RWPE2 (cell line): Measurements from ENCODE around the gene ATPAF1.
"Not testable (repeated sequence)": the region's sequence is repeated elsewhere in the genome, so short reads cannot be mapped to it uniquely, and the experiment has no call there.

Experiments
- ATAC-seq: fragments of 200-7000 bp; cut with Tn5 transposase; 3 replicates; pipeline ENCODE4 v1.9.1; 2021; ENCODE audit warnings: low read depth
- DNase-seq: peaks from one replicate; pipeline ENCODE4 v3.0.0-alpha.2; 2020; ENCODE audit warnings: low spot score
- H3K27ac ChIP-seq: fragments of 450-650 bp; 2 replicates; pipeline ENCODE4 v1.5.1; 2017; ENCODE audit warnings: mild to moderate bottlenecking; ENCODE audit not compliant: poor library complexity, severe bottlenecking
- H3K27me3 ChIP-seq: fragments of 250-450 bp; sonication (Bioruptor Pico); 2 replicates; pipeline ENCODE4 v1.5.1; 2021; ENCODE audit warnings: mild to moderate bottlenecking, moderate library complexity; ENCODE audit not compliant: insufficient read depth, poor library complexity, severe bottlenecking
- H3K36me3 ChIP-seq: fragments of 250-450 bp; sonication (Bioruptor Pico); 2 replicates; pipeline ENCODE4 v1.5.1; 2020; ENCODE audit warnings: low read depth, mild to moderate bottlenecking, moderate library complexity
- H3K4me1 ChIP-seq: fragments of 250-450 bp; sonication (Bioruptor Pico); 2 replicates; pipeline ENCODE4 v1.5.1; 2021; ENCODE audit warnings: mild to moderate bottlenecking, moderate library complexity; ENCODE audit not compliant: insufficient read depth, poor library complexity, severe bottlenecking
- H3K4me3 ChIP-seq: fragments of 250-450 bp; sonication (Bioruptor Pico); 2 replicates; pipeline ENCODE4 v1.5.1; 2021; ENCODE audit warnings: mild to moderate bottlenecking, moderate library complexity; ENCODE audit not compliant: severe bottlenecking
- H3K9me3 ChIP-seq: fragments of 250-450 bp; sonication (Bioruptor Pico); 2 replicates; pipeline ENCODE4 v1.5.1; 2021; ENCODE audit warnings: mild to moderate bottlenecking, moderate library complexity; ENCODE audit not compliant: severe bottlenecking
- TF ChIP-seq, protein P1 (sequence below): fragments of 450-650 bp; IDR thresholded peaks from one replicate; pipeline ENCODE4 v1.5.1; 2017; ENCODE audit warnings: mild to moderate bottlenecking, moderate library complexity; ENCODE audit not compliant: poor library complexity, severe bottlenecking

ATPAF1 gene

GRCh38 chr1:46703927-46704641 lies 35.9 kb upstream of the ATPAF1 start:
- no peak overlapping the region for H3K4me3 ChIP-seq
- peaks cover 4% of the 10 kb centered on the region for H3K9me3 ChIP-seq
- no peaks in the 10 kb centered on the region for H3K4me1 ChIP-seq
- no peak for ATAC-seq
- DNase-seq = no peak
- H3K27me3 ChIP-seq = no peaks in the 10 kb centered on the region
- TF ChIP-seq, protein P1, sequence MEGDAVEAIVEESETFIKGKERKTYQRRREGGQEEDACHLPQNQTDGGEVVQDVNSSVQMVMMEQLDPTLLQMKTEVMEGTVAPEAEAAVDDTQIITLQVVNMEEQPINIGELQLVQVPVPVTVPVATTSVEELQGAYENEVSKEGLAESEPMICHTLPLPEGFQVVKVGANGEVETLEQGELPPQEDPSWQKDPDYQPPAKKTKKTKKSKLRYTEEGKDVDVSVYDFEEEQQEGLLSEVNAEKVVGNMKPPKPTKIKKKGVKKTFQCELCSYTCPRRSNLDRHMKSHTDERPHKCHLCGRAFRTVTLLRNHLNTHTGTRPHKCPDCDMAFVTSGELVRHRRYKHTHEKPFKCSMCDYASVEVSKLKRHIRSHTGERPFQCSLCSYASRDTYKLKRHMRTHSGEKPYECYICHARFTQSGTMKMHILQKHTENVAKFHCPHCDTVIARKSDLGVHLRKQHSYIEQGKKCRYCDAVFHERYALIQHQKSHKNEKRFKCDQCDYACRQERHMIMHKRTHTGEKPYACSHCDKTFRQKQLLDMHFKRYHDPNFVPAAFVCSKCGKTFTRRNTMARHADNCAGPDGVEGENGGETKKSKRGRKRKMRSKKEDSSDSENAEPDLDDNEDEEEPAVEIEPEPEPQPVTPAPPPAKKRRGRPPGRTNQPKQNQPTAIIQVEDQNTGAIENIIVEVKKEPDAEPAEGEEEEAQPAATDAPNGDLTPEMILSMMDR = no peak
- peaks cover 85% of the 10 kb centered on the region for H3K36me3 ChIP-seq
- H3K27ac ChIP-seq = no peak overlapping the region

DNA sequence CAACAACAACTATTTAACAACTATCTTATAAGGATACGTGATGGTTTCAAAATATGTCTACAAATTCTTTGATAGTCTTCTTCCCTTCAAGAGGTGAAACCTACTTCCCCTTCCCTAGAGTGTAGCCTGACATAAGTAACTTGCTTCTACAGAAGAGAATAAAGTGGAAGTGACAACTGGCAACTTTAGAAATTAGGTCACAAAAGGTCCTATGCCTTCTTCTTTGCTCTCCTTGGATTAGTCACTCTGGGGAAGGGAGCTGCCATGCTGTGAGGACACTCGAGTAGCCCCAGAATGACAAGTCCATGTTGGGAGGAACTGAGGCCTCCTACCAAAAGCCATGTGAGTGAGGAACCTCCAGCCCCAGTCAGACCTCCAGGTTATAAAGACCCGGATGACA lies 31.5 kb upstream of the ATPAF1 start:
- Histone ChIP-seq H3K36me3 (peaks cover 70% of the 10 kb centered on the region), H3K27me3 (no peaks in the 10 kb centered on the region), H3K4me3 (no peak overlapping the region), H3K9me3 (peaks cover 4% of the 10 kb centered on the region), H3K4me1 (no peaks in the 10 kb centered on the region), H3K27ac (no peak overlapping the region)
- TF ChIP-seq, protein P1 = no peak
- DNase-seq (no peak), ATAC-seq (no peak)

DNA sequence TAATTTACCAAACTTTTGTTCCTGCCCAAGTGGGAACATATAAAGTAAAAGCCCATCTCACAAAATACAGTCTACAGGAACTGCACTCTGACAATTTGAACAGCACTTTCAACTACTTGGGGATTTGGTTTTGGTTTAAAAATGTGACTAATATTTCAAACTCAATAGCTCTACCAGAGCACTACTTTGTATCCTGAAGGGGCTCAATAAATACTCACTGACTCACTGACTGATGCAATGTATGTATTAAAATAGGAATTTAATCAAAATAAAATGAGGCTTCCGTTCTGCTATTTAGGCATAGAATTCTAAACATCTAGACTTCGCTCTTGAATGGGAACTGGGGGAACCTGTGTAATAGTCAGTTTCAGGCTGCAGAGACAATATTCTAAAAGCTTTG lies 28.9 kb upstream of the ATPAF1 start:
- Histone ChIP-seq H3K27ac (no peak overlapping the region), H3K36me3 (peaks cover 68% of the 10 kb centered on the region), H3K4me3 (no peak overlapping the region), H3K27me3 (no peaks in the 10 kb centered on the region), H3K4me1 (no peaks in the 10 kb centered on the region), H3K9me3 (peaks cover 4% of the 10 kb centered on the region)
- DNase-seq (no peak), ATAC-seq (no peak)
- TF ChIP-seq, protein P1 = no peak

- H3K27ac ChIP-seq, DNase-seq, ATAC-seq, H3K9me3 ChIP-seq, H3K4me3 ChIP-seq, H3K4me1 ChIP-seq, H3K27me3 ChIP-seq: not testable (repeated sequence)
- H3K36me3 ChIP-seq = peaks cover 70% of the 10 kb centered on the region
These were observed 26.5 kb upstream of the ATPAF1 start for GRCh38 chr1:46694676-46695075.

DNA sequence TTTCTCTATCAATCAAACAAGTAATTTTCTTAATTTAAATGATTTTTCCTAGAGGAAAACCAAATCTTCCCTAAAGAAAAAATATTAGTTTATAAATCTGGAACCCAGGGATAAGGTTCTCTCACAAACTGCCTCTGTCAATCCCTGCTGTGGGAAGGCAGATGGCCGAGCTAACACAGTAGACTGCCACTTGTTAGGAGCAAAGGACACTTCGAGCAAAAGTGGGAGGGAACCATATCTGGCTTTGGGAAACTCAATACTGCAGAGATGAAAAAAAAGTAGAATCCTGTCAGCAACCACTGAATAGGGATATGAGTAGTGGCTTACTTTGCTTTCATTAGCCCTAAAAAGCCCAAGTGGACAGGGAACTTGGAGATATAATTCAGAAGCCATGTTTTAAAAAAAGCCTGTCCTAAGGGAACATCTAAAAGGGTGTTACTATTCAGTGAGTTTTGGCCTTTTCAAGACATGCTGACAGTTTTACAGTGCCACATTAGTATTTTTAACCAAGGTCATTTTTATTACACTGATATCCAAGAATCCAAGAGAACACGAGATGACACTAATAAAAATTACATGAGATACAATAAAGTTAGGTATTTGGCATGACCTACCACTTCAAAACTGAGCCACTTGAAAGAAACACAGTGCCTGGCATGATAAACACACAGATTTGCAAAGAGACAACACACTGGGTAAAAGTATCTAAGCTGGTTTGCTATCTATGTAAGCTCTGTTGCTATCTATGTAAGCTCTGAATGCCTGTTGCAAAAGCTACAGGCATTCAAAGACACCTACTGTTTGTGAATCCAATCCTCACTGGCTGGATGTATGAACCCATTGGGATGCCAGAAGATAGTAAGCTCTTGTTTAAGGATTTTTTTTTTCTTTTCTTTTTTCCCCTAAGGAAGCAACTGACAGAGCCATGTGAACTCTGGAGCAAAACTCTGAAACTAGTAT lies 24.9 kb upstream of the ATPAF1 start:
- Histone ChIP-seq H3K36me3 (peaks cover 79% of the 10 kb centered on the region), H3K4me3 (no peak overlapping the region)

More for the DNA sequence above, 24.9 kb upstream of the ATPAF1 start:
- ATAC-seq (no peak), DNase-seq (no peak)
- no peaks in the 10 kb centered on the region for H3K27me3 ChIP-seq
- no peak overlapping the region for H3K27ac ChIP-seq
- no peaks in the 10 kb centered on the region for H3K4me1 ChIP-seq
- no peaks in the 10 kb centered on the region for H3K9me3 ChIP-seq
- TF ChIP-seq, protein P1 = no peak
